Stimulated activated CD8-positive, alpha-beta memory T cell treated with anti-CD3 and anti-CD28 coated beads, Interleukin-15, amount 100 ng/mL, for 4 hours (primary cell): ENCODE measurements around the gene WWOX.
"Not testable (repeated sequence)": the region's sequence is repeated elsewhere in the genome, so short reads cannot be mapped to it uniquely, and the experiment has no call there.

ENCODE experiments used
- DNase-seq, 2 donors: peaks; one replicate each; pipeline ENCODE4 v3.0.0-alpha.2; 2020; ENCODE audit warnings: low read depth in 2 of 2

WWOX gene

DNA sequence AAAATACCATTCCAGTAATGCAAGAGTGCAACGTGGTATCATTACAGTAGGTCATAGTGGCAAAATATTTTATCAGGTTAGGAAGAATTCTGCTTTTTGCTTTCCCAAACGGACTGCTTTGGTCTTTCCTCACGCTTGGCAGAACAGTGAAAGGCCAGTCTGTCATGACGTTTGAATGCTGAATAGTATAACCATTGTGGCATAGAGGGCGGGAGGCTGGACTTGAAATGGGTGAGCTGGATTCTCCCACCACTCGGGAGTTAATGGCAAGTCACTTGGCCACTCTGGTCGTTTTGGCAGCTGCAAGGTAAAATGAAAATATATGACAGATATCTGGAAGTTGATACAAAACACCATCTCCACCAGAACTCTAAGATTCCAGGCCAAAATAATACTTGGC, 1109.9 kb downstream of the WWOX start:
- DNase-seq: no peak

GRCh38 chr16:79210607-79211006, 1111.2 kb downstream of the WWOX start:
- DNase-seq: no peak

DNA sequence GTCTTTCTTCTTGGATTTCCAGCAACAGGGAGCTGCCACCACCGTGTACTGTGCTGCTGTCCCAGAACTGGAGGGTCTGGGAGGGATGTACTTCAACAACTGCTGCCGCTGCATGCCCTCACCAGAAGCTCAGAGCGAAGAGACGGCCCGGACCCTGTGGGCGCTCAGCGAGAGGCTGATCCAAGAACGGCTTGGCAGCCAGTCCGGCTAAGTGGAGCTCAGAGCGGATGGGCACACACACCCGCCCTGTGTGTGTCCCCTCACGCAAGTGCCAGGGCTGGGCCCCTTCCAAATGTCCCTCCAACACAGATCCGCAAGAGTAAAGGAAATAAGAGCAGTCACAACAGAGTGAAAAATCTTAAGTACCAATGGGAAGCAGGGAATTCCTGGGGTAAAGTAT, 1112.1 kb downstream of the WWOX start:
- DNase-seq: no peak

- no peak for DNase-seq
Measured at GRCh38 chr16:79212114-79212791, 1112.8 kb downstream of the WWOX start.

DNA sequence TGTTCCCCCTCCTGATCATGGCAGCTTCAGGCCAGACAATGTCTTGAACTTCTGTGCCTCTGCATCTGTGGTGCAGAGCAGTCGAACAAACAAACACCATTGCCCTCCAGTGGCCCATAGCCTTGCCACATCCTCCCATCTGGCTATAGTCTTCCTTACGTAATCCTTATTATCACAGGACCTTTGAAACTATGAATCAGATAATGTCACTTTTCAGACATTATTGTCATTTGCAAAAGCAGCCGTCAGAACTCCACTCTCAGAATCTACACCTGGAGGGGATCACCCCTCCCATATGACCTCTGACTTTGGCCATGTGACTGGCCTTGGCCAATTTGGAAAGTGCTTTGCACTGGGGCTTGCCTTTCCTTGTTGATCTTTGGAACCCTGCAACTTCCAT, 1113.8 kb downstream of the WWOX start:
- no peak for DNase-seq

- no peak for DNase-seq
Measured at GRCh38 chr16:79215289-79215688, 1115.8 kb downstream of the WWOX start.

DNA sequence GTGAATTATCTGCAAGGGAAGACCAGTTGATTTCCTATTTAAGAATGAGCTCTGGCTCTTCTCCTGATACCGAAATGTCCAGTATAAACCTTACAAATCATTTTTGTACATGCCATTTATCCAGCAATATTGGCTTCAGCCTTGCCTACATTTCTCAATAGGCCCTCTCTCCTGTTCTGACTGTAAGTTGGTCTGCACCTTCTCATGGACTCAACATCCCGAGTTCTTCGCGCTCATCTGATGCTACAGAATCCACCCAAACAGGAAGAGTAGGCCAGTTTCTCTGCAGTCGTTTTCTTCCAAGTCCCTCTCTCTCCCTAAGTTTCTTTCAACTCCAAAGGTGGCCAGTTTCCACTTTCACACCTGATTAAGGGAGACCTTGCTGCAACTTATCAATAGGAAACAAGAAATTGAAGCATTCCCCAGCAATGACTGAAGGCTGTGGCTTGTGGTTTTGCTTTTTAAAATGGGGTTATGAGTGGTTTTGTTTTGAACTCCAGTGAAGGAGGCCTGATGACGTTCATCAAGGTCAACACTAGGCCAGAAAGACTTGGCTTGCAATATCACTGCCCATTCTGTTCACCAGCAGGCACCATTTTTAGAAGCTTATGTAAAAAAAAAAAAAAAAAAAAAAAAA, 1118.0 kb downstream of the WWOX start:
- no peak for DNase-seq

- no peak for DNase-seq
Measured at GRCh38 chr16:79218351-79218750, 1118.9 kb downstream of the WWOX start.

- not testable (repeated sequence) for DNase-seq
Measured at GRCh38 chr16:79225994-79226393, 1126.5 kb downstream of the WWOX start.

- no peak for DNase-seq
Measured at GRCh38 chr16:79229361-79229760, 1129.9 kb downstream of the WWOX start.

DNA sequence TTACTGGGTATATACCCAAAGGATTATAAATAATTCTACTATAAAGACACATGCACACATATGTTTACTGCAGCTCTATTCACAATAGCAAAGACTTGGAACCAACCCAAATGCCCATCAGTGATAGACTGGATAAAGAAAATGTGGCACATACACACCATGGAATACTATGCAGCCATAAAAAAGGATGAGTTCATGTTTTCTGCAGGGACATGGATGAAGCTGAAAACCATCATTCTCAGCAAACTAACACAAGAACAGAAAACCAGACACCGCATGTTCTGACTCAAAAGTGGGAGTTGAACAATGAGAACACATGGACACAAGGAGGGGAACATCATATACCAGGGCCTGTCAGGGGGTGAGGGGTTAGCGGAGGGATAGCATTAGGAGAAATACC, 1146.2 kb downstream of the WWOX start:
- DNase-seq: not testable (repeated sequence)

DNA sequence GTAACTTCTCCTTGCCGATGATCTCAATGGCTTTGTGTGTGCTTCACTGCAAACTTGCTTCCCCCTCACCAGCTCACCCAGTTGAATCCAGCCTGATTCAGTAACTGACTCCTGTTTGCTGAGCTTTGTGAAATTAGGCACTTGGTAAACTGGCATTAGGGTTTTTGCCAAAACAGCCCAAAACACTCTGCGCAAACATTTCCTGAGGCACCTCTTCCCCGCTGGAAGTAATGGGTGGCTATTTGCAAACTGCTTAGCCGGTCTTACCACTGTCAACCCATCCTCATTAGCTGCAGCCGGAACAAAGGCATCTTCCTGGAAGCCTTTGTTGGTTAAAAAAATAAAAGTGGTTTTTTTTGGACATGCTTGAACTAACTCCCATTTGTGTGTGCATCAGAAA, 1147.9 kb downstream of the WWOX start:
- no peak for DNase-seq

GRCh38 chr16:79248351-79248750, 1148.9 kb downstream of the WWOX start:
- no peak for DNase-seq

- no peak for DNase-seq
Measured at GRCh38 chr16:79250502-79251098, 1151.1 kb downstream of the WWOX start.

DNA sequence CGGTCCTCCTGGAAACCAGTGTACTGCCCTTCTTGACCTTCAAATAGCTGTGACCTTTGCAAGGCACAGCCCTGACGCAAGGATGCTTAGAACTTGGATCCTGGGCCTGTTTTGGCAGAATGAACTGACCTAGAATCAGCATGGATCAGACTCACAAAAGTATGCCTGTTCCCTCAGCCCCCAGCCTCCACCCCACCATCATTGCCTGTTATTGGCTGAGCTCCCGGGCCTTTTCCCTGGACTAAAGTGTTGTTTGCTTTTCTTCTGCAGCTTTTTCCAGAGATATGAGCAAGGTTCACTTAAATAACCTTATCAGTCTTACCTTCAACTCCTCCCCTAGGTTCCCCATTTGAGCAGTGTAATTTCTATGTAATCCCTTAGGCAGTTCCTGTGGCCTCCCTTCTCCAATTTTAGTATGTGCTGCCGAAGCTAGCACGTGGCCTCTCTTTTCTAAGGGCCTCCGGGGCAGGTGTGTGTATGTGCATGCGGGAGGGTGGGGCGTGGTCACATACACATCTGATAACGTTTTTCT, 1153.7 kb downstream of the WWOX start:
- no peak for DNase-seq

GRCh38 chr16:79257953-79258490, 1158.6 kb downstream of the WWOX start:
- DNase-seq: no peak

DNA sequence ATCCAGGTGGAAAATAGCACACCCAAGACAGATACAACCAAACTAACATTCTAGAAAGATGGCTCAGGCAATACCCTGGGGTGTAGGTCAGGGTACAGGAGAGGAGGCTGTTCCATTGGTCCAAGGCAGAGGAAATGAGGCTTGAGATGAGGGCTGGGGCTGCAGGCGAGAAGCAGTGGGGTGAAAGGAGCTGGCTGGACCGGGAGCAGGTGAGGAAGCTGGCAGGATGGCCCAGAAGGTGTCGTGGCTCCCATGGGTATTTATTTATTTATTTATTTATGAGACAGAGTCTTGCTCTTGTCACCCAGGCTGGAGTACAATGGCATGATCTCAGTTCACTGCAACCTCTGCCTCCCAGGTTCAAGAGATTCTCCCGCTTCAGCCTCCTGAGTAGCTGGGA, 1161.4 kb downstream of the WWOX start:
- DNase-seq: not testable (repeated sequence)

DNA sequence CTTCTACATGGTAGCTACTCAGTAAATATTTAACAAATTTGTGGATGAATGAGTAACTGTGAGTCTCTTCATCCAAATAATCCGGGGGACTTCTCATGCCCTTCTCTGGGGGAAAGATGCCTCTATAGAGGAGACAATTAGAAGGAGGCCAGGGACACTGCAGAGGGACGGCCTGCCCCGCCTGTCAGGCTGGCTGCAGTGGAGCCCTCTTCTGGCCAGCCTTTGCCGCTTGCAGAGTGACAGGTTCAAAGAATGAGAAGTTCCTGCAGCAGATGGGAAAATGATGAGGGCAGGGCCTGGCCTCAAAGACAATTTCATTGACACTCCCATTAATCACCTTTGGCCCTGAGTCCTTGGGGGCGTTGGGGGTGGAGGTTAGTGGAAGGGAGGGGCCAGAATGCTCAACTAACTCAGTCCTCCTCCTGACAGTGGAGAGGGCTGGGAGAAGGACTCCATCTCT, 1162.1 kb downstream of the WWOX start:
- DNase-seq: peak in 1 of 2 donors; percentile 16

DNA sequence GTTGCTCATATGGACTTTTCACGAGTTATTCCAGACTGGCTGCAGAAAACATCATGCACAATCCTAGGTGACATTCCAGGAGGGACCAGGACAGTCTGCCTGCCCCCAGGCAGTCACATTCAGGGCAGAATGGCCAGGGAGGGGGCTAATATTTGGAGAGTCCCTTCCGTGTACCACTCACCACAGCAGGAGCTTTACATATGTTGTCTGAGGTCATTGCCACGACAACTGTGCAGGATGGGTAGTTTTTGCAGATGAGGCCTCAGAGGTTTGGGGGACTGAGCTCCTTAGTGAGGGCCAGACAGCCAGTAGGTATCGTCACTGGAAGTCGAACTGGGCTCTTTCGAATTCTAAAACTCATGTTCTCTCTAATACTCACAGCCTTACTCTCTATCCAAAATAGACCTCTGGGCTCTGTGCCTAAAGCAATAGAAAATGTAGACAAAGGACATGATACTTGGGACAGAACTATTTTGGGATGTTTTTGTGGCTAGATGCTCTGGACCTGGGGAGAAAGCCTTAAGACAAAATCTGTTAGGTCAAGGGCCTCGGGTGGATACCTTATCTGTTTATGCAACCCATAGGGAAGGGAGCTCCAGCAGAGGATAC, 1162.6 kb downstream of the WWOX start:
- DNase-seq: no peak
